ENCODE measurements around the gene MT1E.

DNA sequence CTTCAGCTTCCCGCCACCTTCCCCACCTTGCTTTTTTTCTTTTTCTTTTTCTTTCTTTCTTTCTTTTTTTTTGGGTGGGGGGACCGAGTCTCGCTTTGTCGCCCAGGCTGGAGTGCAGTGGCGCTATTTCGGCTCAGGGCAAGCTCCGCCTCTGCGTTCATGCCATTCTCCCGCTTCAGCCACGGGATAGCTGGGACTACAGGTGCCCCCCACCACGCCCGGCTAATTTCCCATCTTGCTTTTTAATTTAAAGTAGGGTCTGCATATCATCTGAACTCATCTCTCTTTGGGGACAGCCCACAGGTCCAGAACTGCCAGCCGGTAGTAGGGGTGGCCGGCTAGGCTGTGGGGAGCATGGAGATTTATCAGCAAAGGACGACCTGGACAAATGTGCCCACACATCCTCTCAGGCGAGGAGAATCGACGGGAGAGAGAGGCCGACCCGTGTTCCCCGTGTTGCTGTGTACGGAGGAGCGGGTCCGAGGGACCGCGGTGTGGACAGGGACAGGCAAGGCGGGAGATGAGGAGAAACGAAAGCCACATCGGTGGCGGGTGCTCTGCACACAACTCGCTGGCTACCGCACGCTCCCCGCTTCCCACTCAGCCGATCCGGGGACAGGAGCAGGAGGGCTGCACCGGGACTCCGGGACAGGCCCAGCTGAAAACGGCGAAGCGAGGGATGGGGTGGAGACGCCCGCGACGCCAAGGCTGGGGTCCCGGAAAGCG is 9.3 kb downstream of the MT1E start:
- TF ChIP-seq, protein P1, sequence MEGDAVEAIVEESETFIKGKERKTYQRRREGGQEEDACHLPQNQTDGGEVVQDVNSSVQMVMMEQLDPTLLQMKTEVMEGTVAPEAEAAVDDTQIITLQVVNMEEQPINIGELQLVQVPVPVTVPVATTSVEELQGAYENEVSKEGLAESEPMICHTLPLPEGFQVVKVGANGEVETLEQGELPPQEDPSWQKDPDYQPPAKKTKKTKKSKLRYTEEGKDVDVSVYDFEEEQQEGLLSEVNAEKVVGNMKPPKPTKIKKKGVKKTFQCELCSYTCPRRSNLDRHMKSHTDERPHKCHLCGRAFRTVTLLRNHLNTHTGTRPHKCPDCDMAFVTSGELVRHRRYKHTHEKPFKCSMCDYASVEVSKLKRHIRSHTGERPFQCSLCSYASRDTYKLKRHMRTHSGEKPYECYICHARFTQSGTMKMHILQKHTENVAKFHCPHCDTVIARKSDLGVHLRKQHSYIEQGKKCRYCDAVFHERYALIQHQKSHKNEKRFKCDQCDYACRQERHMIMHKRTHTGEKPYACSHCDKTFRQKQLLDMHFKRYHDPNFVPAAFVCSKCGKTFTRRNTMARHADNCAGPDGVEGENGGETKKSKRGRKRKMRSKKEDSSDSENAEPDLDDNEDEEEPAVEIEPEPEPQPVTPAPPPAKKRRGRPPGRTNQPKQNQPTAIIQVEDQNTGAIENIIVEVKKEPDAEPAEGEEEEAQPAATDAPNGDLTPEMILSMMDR (IDR thresholded peaks at IDR 0.05), result no peak
- TF ChIP-seq POLR2A (IDR thresholded peaks at IDR 0.05), result no peak

Data from adrenal gland (tissue), 5 donors.